DOHH2 (cell line): ENCODE measurements around the gene WWC1.

Experiments used
- CTCF ChIP-seq: fragments of 200-600 bp; sonication (generic); IDR thresholded peaks from one replicate; pipeline ENCODE4 v1.5.1; 2014; ENCODE audit warnings: antibody characterized with exemption, mild to moderate bottlenecking, low read depth, low read length; ENCODE audit not compliant: poor library complexity, severe bottlenecking
- EZH2phosphoT487 ChIP-seq: fragments of 200-600 bp; sonication (generic); IDR thresholded peaks from 2 replicates; pipeline ENCODE4 v1.6.1; 2017; ENCODE audit warnings: borderline replicate concordance, mild to moderate bottlenecking, antibody characterized with exemption, low read length, moderate library complexity, mixed read lengths

- TF ChIP-seq CTCF (no peak), EZH2phosphoT487 (no peak)
These were observed 15.6 kb downstream of the WWC1 start for GRCh38 chr5:168307022-168307421.
